OCI-LY3 (cell line): ENCODE data around the gene ZNF385A.

Source experiments
- EZH2phosphoT487 ChIP-seq: fragments of 200-600 bp; shearing (Covaris generic); IDR thresholded peaks from 2 replicates; pipeline ENCODE4 v1.6.1; 2018; ENCODE audit warnings: antibody characterized with exemption, mixed run types, low read depth
- TF ChIP-seq, protein P1 (sequence below): fragments of 200-600, 300-600 bp; sonication (generic); IDR thresholded peaks from 2 replicates; pipeline ENCODE4 v1.5.1; 2014; ENCODE audit warnings: antibody characterized with exemption, low read length, low read depth

DNA sequence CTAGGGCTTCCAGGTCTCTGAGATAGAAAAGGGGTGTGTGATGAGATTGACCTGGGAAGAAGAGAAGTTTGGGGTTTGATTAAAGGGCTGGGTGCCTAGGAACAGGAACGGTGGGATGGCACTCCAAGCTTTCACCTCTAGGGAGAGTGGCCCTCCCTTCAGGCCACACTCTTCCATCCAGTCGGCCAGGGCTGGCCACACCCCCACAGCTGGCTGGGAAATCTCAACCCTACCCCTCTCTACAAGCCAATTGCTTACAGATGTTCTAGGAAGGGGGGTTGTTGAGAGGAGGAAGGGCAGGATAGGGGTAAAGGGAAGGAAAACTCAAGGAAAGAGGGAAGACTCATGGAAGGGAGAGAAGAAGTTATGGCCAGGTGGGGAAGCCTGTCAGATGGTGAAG, 41.2 kb upstream of the ZNF385A start:
- TF ChIP-seq, protein P1, sequence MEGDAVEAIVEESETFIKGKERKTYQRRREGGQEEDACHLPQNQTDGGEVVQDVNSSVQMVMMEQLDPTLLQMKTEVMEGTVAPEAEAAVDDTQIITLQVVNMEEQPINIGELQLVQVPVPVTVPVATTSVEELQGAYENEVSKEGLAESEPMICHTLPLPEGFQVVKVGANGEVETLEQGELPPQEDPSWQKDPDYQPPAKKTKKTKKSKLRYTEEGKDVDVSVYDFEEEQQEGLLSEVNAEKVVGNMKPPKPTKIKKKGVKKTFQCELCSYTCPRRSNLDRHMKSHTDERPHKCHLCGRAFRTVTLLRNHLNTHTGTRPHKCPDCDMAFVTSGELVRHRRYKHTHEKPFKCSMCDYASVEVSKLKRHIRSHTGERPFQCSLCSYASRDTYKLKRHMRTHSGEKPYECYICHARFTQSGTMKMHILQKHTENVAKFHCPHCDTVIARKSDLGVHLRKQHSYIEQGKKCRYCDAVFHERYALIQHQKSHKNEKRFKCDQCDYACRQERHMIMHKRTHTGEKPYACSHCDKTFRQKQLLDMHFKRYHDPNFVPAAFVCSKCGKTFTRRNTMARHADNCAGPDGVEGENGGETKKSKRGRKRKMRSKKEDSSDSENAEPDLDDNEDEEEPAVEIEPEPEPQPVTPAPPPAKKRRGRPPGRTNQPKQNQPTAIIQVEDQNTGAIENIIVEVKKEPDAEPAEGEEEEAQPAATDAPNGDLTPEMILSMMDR = no peak
- TF ChIP-seq EZH2phosphoT487 = no peak
